PC-3 (cell line): ENCODE data around the gene PRSS50.

Experiments used
- EZH2 ChIP-seq: fragments of 300-600 bp; sonication (generic); IDR thresholded peaks from one replicate; pipeline ENCODE4 v1.6.1; 2017; ENCODE audit warnings: antibody characterized with exemption, mild to moderate bottlenecking, low read length; ENCODE audit not compliant: unreplicated experiment
- TF ChIP-seq, protein P1 (sequence below): fragments of 300-600 bp; sonication (generic); conservative IDR thresholded peaks from 2 replicates; pipeline ENCODE4 v1.5.1; 2017; ENCODE audit warnings: antibody characterized with exemption, low read depth, mild to moderate bottlenecking, low read length

GRCh38 chr3:46717447-46718231 is at the start of gene PRSS50:
- TF ChIP-seq, protein P1, sequence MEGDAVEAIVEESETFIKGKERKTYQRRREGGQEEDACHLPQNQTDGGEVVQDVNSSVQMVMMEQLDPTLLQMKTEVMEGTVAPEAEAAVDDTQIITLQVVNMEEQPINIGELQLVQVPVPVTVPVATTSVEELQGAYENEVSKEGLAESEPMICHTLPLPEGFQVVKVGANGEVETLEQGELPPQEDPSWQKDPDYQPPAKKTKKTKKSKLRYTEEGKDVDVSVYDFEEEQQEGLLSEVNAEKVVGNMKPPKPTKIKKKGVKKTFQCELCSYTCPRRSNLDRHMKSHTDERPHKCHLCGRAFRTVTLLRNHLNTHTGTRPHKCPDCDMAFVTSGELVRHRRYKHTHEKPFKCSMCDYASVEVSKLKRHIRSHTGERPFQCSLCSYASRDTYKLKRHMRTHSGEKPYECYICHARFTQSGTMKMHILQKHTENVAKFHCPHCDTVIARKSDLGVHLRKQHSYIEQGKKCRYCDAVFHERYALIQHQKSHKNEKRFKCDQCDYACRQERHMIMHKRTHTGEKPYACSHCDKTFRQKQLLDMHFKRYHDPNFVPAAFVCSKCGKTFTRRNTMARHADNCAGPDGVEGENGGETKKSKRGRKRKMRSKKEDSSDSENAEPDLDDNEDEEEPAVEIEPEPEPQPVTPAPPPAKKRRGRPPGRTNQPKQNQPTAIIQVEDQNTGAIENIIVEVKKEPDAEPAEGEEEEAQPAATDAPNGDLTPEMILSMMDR = peak; percentile 54
- TF ChIP-seq EZH2 = no peak
